H1 (cell line): ENCODE data around the gene GFRA4. TPM values are rescaled to one million over a fixed set of nuclear protein-coding genes. Genes with fewer than 3 reads are reported as not detected.

ENCODE experiments used
- CTCF ChIA-PET: fragments of 300-600 bp; sonication (Branson Sonifier 250); formaldehyde crosslinking; loops from one replicate; lab custom pipeline; 2021; ENCODE audit not compliant: partially characterized antibody; lab: Charles Lee
- POLR2A ChIA-PET: fragments of 300-600 bp; sonication (Branson Sonifier 250); formaldehyde crosslinking; loops from one replicate; lab custom pipeline; 2021; ENCODE audit warnings: inconsistent platforms; ENCODE audit not compliant: partially characterized antibody; lab: Charles Lee
- DNase-seq, 2 experiments: peaks; one replicate each; pipeline versions ENCODE4 v3.0.0 to v3.0.0-alpha.2; 2010 to 2022; ENCODE audit warnings: low spot score in 2 of 2, low read depth in 1 of 2, mixed read lengths in 1 of 2
- FAIRE-seq: peaks from 2 replicates; lab custom pipeline; 2011; peaks lifted over from hg19 to GRCh38; lab: Jason Lieb, UNC
- H2AFZ ChIP-seq: 2 replicates; pipeline ENCODE4 v1.8.1; 2012; ENCODE audit warnings: low read length, inconsistent platforms
- H2AK5ac ChIP-seq: 2 replicates; pipeline ENCODE4 v1.6.1; 2013; ENCODE audit warnings: low read depth, low read length
- H2BK120ac ChIP-seq: replicated peaks from 2 replicates; pipeline ENCODE3; 2013; ENCODE audit warnings: low read depth, low read length, inconsistent platforms
- H2BK12ac ChIP-seq: 2 replicates; pipeline ENCODE4 v1.6.1; 2013; ENCODE audit warnings: low read depth, low read length
- H2BK15ac ChIP-seq: 2 replicates; pipeline ENCODE4 v1.6.1; 2013; ENCODE audit warnings: low read length
- H2BK20ac ChIP-seq: 2 replicates; pipeline ENCODE4 v1.6.1; 2013; ENCODE audit warnings: low read length
- H2BK5ac ChIP-seq: 2 replicates; pipeline ENCODE4 v1.6.1; 2013; ENCODE audit warnings: low read depth, low read length
- H3K14ac ChIP-seq: 2 replicates; pipeline ENCODE4 v1.6.1; 2013; ENCODE audit warnings: inconsistent platforms; ENCODE audit not compliant: insufficient read length
- H3K18ac ChIP-seq: 2 replicates; pipeline ENCODE4 v1.6.1; 2013; ENCODE audit warnings: low read length; ENCODE audit errors: extremely low read depth
- H3K23ac ChIP-seq: 2 replicates; pipeline ENCODE4 v1.6.1; 2013; ENCODE audit warnings: inconsistent platforms; ENCODE audit not compliant: insufficient read length
- H3K23me2 ChIP-seq: 2 replicates; pipeline ENCODE4 v1.6.1; 2013; ENCODE audit warnings: low read depth, low read length
- H3K27ac ChIP-seq: 2 replicates; pipeline ENCODE4 v1.6.1; 2011; ENCODE audit warnings: low read depth, low read length, inconsistent platforms
- H3K27me3 ChIP-seq, 4 experiments: replicated peaks in 1 of 4; 1 replicate in 1 of 4; 2 replicates in 3 of 4; pipeline versions ENCODE4 v1.6.1 to v1.8.1; 2011 to 2013; ENCODE audit warnings: low read length in 3 of 4, mild to moderate bottlenecking in 3 of 4, inconsistent platforms in 2 of 4, mixed read lengths in 2 of 4, moderate library complexity in 1 of 4; ENCODE audit not compliant: control insufficient read depth in 3 of 4, insufficient read depth in 3 of 4; ENCODE audit errors: extremely low read depth in 1 of 4
- H3K36me3 ChIP-seq, 4 experiments: 2 replicates each; pipeline versions ENCODE4 v1.6.1 to v1.8.1; 2011 to 2013; ENCODE audit warnings: mild to moderate bottlenecking in 4 of 4, low read length in 3 of 4, moderate library complexity in 2 of 4, control low read depth in 1 of 4, inconsistent platforms in 1 of 4; ENCODE audit not compliant: insufficient read depth in 4 of 4, control insufficient read depth in 2 of 4
- H3K4ac ChIP-seq: replicated peaks from 2 replicates; pipeline ENCODE3; 2013; ENCODE audit warnings: low read length, low read depth, mixed read lengths, inconsistent platforms; ENCODE audit not compliant: insufficient read length
- H3K4me1 ChIP-seq, 4 experiments: replicated peaks in 1 of 4; 1 replicate in 1 of 4; 2 replicates in 3 of 4; pipeline versions ENCODE4 v1.6.1 to v1.8.1; 2011 to 2013; ENCODE audit warnings: low read length in 3 of 4, inconsistent platforms in 2 of 4, mixed read lengths in 1 of 4; ENCODE audit not compliant: insufficient read depth in 4 of 4, control insufficient read depth in 3 of 4
- H3K4me2 ChIP-seq, 2 experiments: 2 replicates each; pipeline versions ENCODE4 v1.6.1 to v1.8.1; 2011 to 2013; ENCODE audit warnings: low read depth in 2 of 2, low read length in 2 of 2, control low read depth in 1 of 2, inconsistent platforms in 1 of 2, mild to moderate bottlenecking in 1 of 2; ENCODE audit not compliant: insufficient read depth in 1 of 2
- H3K4me3 ChIP-seq, 4 experiments: fragments of 200-600, 300-600 bp in 1 of 4; sonication (generic), shearing (Covaris generic), sonication (Bioruptor Twin) in 1 of 4; 2 replicates each; pipeline versions ENCODE4 v1.5.1 to v1.8.1; 2011 to 2016; ENCODE audit warnings: low read length in 4 of 4, low read depth in 3 of 4, control low read depth in 2 of 4, inconsistent platforms in 2 of 4, mild to moderate bottlenecking in 2 of 4, mixed read lengths in 1 of 4, moderate library complexity in 1 of 4; ENCODE audit not compliant: insufficient read depth in 2 of 4; ENCODE audit errors: extremely low read depth in 1 of 4
- H3K56ac ChIP-seq: replicated peaks from 2 replicates; pipeline ENCODE3; 2013; ENCODE audit warnings: low read depth, mild to moderate bottlenecking, mixed read lengths, low read length, inconsistent platforms; ENCODE audit not compliant: insufficient read length
- H3K79me1 ChIP-seq: 2 replicates; pipeline ENCODE4 v1.6.1; 2013; ENCODE audit warnings: low read depth, low read length, control low read depth
- H3K79me2 ChIP-seq, 2 experiments: 2 replicates each; pipeline versions ENCODE4 v1.6.1 to v1.8.1; 2012 to 2013; ENCODE audit warnings: low read length in 2 of 2, mild to moderate bottlenecking in 2 of 2, inconsistent platforms in 1 of 2; ENCODE audit not compliant: insufficient read depth in 2 of 2, control insufficient read depth in 1 of 2
- H3K9ac ChIP-seq, 4 experiments: replicated peaks in 1 of 4; 1 replicate in 1 of 4; 2 replicates in 3 of 4; pipeline versions ENCODE4 v1.6.1 to v1.8.1; 2011 to 2013; ENCODE audit warnings: low read depth in 3 of 4, low read length in 3 of 4, control low read depth in 2 of 4, mild to moderate bottlenecking in 2 of 4, moderate library complexity in 2 of 4, inconsistent platforms in 1 of 4; ENCODE audit errors: extremely low read depth in 1 of 4
- H3K9me3 ChIP-seq, 2 experiments: 2 replicates each; pipeline versions ENCODE4 v1.6.1 to v1.8.1; 2012 to 2013; ENCODE audit warnings: mild to moderate bottlenecking in 2 of 2, moderate library complexity in 2 of 2, control low read depth in 1 of 2, inconsistent platforms in 1 of 2, low read depth in 1 of 2, low read length in 1 of 2, mixed read lengths in 1 of 2; ENCODE audit not compliant: insufficient read depth in 2 of 2
- H4K20me1 ChIP-seq, 2 experiments: replicated peaks in 1 of 2; 2 replicates each; pipeline versions ENCODE3 to v1.8.1; 2011 to 2013; ENCODE audit warnings: inconsistent platforms in 2 of 2, low read length in 2 of 2, mild to moderate bottlenecking in 1 of 2; ENCODE audit not compliant: insufficient read depth in 2 of 2, control insufficient read depth in 1 of 2
- H4K5ac ChIP-seq: 2 replicates; pipeline ENCODE4 v1.6.1; 2013; ENCODE audit warnings: low read length, low read depth, mixed read lengths, inconsistent platforms; ENCODE audit not compliant: insufficient read length
- H4K8ac ChIP-seq: 2 replicates; pipeline ENCODE4 v1.8.0; 2013; ENCODE audit warnings: mild to moderate bottlenecking, moderate library complexity, low read length, inconsistent platforms; ENCODE audit not compliant: insufficient read depth; ENCODE audit errors: extremely low read depth
- H4K91ac ChIP-seq: replicated peaks from 2 replicates; pipeline ENCODE3; 2013; ENCODE audit warnings: low read length, mixed read lengths, inconsistent platforms; ENCODE audit not compliant: insufficient read length
- ATF3 ChIP-seq: IDR thresholded peaks from 2 replicates; pipeline ENCODE4 v1.6.1; 2011; ENCODE audit warnings: low read depth, mild to moderate bottlenecking, low read length; ENCODE audit not compliant: insufficient read depth
- WGBS, 2 experiments: shearing (Covaris generic) in 1 of 2; methylation state at CpG; one replicate each; pipeline versions ENCODE4 v1.1.6 to v1.1.7; 2013 to 2015; ENCODE audit warnings: low lambda C conversion rate in 2 of 2, mixed read lengths in 2 of 2, inconsistent platforms in 1 of 2, low coverage in 1 of 2, missing lambda C conversion rate in 1 of 2; ENCODE audit not compliant: insufficient replicate concordance in 2 of 2, insufficient coverage in 1 of 2, insufficient read length in 1 of 2; ENCODE audit errors: extremely low coverage in 1 of 2, missing lambda C conversion rate in 1 of 2; 5-methylcytosine and 5-hydroxymethylcytosine counted together
- polyA plus RNA-seq, 7 experiments: library from polyadenylated mRNA; depleted of rRNA in 3 of 7; stranded (reverse) in 5 of 7; unstranded in 2 of 7; fragments of >200 nt in 5 of 7; fragments of 200-250 nt in 2 of 7; gene quantifications; 1 replicate in 5 of 7; 2 replicates in 1 of 7; 4 replicates in 1 of 7; pipeline versions ENCODE4 v1.2.1 to v1.2.3, GENCODE V29; 2011 to 2013; ENCODE audit warnings: missing spikeins in 2 of 7, mixed read lengths in 2 of 7
- total RNA-seq: library from RNA; stranded (reverse); fragmentation: NEBNext Ultra II Directional; extraction: Animal tissue kit (Norgen Biotek cat#: 25700); gene quantifications from 2 replicates; pipeline ENCODE4 v1.2.1, GENCODE V29; 2021

The GFRA4 gene
- total and polyA plus RNA-seq, 2 of the 8 experiments (the other 6 are each of a cell fraction or from before 2014, with no cell fraction given), result 0.05 TPM; not detected in 1

GRCh38 chr20:3685341-3685740 lies 22.1 kb upstream of the GFRA4 start:
- no peak for FAIRE-seq
- H3K27me3 ChIP-seq, result peaks cover 0 to 13% (median 9%) of the 10 kb centered on the region in 4 experiments; a peak in 6 of 7 replicates
- H3K4ac ChIP-seq, result no peak overlapping the region
- TF ChIP-seq ATF3, result no peak
- no peak overlapping the region; the same call in 1 of the 2 replicates for H2BK20ac ChIP-seq
- H4K20me1 ChIP-seq, result no peaks in the 10 kb centered on the region
- H3K9ac ChIP-seq, result no peak overlapping the region
- no peak overlapping the region for H3K56ac ChIP-seq
- H2BK5ac ChIP-seq, result peak overlapping the region; percentile 35; the same call in 1 of the 2 replicates
- no peaks in the 10 kb centered on the region for H3K79me1 ChIP-seq
- H3K23ac ChIP-seq, result no peak overlapping the region
- H2BK12ac ChIP-seq, result peak overlapping the region; percentile 12; the same call in 1 of the 2 replicates
- H3K14ac ChIP-seq, result no peak overlapping the region
- no peak overlapping the region for H2BK15ac ChIP-seq
- ChIA-PET CTCF (interaction anchor here (1.0 to 45.1 kb wide), 6 partner anchors 1 to 83 kb away, joined by 3 to 1432 read pairs (median 15); partner anchors contain the start of genes ADAM33 and SIGLEC1), POLR2A (interaction anchor here (0.8 to 1.5 kb wide), 2 partner anchors 57 to 66 kb away, joined by 3 to 5 read pairs; no protein-coding TSS in a partner anchor)
- H3K9me3 ChIP-seq, result no peaks in the 10 kb centered on the region
- no peak overlapping the region for H3K27ac ChIP-seq
- peak overlapping the region; percentile 79; the same call in 1 of the 2 replicates for H3K18ac ChIP-seq
- 79% methylated on average over 7 of the region's 7 CpGs; no CpG with 5 or more reads in 1 of the 2 experiments for WGBS, 2 experiments
- no peak overlapping the region for H4K5ac ChIP-seq
- no peak overlapping the region for H4K91ac ChIP-seq
- H3K4me1 ChIP-seq, result peaks cover 5 to 24% (median 14%) of the 10 kb centered on the region in 4 experiments
- H3K4me3 ChIP-seq, result no peak overlapping the region
- no peak overlapping the region for H4K8ac ChIP-seq
- H3K4me2 ChIP-seq, result no peak overlapping the region; a peak in 1 of 4 replicates
- DNase-seq, result no peak
- H2BK120ac ChIP-seq, result no peak overlapping the region
- H3K79me2 ChIP-seq, result no peaks in the 10 kb centered on the region
- H3K36me3 ChIP-seq, result no peaks in the 10 kb centered on the region
- peak overlapping the region; percentile 50; the same call in 1 of the 2 replicates for H2AFZ ChIP-seq
- H3K23me2 ChIP-seq, result peaks cover 11% of the 10 kb centered on the region
- no peak overlapping the region for H2AK5ac ChIP-seq
